Fibroblast of peridontal ligament (primary cell): Measurements from ENCODE around the gene CEP72.
"Not testable (repeated sequence)": the region's sequence is repeated elsewhere in the genome, so short reads cannot be mapped to it uniquely, and the experiment has no call there.

Experiments used
- DNase-seq: peaks from one replicate; pipeline ENCODE4 v3.0.0-alpha.2; 2010; ENCODE audit errors: extremely low read depth

Gene CEP72

DNA sequence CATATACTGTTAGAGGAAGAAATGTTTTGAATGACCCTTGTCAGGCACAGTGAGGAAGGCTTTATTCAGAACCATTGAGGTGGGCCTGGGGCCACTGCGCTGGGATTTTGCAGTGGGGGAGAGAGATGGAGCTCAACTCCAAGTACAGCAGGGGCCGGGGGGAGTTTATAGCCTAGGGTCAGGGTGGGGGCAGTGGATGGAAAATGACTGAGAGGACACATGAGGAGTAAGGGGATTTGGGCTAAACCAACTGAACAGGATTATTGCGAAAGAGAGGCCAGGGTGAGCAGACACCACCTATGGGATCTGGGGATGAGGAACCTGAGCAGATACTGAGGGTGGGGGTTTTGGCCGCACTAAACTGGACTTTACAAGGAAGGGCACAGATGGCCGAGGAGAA is 6.3 kb downstream of the CEP72 start:
- no peak for DNase-seq

DNA sequence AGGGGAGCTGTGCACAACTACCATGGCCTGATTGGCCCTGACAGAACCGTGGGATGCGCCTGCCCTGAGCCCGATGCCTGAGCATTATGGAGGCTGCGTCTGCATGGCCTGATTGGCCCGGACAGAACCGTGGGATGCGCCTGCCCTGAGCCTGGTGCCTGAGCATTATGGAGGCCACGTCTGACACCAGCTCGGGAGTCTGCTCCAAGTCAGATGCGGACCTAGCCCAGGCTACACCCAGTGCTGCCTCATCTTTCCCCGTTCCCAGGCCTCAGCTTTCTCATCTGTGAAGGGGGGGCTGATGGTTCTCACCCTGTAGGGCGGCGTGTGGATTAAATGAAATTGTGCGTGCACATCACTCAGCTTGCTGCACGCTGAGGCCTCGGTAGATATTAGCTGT is 7.3 kb downstream of the CEP72 start:
- DNase-seq: no peak

DNA sequence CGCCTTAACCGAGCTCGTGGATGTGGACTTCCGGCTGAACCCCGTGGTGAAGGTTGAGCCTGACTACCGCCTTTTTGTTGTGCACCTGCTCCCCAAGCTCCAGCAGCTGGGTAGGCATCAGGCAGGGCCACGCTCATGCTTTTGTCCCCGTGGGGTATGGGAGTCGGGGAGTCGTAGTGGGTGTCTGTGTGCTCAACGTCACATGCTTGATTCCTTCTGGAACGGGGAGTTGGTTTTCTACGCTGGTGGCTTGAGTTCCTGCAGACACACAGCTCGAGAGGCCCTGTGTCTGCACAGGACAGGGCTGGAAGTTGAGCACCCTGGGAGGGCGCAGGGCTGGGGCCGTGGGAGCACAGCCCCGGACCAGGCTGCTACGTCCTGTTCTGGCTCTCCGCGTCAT is 8.0 kb downstream of the CEP72 start:
- DNase-seq: no peak

- DNase-seq: no peak
These were observed 8.5 kb downstream of the CEP72 start for GRCh38 chr5:620586-621180.

GRCh38 chr5:621341-621761 is 9.2 kb downstream of the CEP72 start:
- DNase-seq: no peak

- DNase-seq: no peak
These were observed 10.2 kb downstream of the CEP72 start for GRCh38 chr5:622359-622758.

DNA sequence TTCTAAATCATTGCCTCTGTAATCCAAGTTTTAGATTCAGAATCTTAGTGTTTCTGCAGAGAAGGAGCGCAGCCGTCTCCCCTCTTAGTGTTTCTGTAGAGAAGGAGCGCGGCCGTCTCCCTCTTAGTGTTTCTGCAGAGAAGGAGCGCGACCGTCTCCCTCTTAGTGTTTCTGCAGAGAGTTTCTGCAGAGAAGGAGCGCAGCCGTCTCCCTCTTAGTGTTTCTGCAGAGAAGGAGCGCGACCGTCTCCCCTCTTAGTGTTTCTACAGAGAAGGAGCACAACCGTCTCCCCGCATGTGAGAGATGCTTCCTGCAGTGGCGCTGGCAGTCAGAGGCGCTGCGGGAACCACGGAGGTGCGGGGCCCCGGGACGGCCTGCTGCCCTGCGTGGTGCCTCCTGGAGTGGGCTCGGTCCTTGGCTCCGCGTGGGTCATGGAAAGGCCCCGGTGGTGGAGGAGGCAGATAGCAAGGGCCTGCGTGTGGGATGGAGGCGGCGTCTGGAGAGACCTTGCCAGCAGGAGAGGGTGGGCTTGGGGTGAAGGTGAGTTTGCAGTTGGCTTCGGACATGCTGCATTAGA is 10.9 kb downstream of the CEP72 start:
- no peak for DNase-seq

DNA sequence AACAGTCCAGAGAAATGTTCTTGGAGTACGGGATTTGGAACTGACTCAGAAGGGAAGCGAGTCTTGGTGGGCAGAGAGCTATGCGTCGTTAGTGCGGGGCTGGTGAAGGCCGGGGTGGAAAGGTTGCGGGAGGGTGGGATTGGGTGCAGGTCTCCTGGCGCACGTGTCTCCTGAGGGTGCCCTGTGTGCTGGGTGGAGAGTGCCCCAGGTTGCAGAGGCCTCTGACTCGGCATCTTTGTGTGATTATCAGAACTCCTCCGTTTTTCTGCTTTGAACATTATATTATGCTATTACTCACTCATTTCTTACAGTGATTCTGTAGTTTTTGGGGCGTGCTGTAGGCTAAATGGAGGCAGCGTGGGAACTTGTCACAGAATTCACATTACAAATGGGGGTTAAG is 11.4 kb downstream of the CEP72 start:
- no peak for DNase-seq

DNA sequence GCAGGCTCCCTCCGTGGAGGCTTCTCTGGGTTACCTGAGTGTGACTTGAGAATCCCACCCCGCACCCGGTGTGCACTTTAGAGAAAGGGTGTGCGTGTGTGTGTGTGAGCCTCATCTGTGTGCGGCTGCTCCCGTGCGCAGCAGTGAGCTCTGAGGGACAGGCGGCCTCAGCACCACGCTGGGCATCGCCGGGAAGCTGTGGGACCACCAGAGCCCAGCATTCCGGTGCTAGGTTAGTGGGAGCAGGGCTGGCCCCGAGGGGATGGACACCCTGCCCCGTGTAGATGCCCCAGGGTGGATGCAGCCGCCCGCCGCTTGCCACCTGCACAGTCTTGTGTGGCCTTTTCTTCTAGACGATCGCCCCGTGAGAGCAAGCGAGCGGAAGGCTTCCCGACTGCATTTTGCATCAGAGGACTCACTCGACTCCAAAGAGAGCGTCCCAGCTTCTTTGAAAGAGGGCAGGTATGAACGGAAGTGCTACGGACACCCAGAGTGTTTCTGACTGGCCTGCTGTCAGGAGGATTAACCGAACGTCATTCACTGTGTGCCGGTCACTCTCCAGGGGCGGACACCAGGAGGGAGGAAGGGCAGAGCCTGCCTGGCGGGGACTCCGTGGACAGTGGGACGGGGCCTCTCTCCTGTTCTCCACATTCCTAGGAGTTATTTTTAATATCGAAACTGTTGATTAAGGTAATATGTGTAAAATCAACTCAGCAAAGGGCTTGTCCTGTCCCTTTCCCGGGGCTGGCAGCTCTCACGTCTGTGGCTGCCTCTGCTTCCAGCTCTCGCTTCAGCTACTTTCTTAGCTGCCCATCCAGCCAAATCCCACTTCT is 12.2 kb downstream of the CEP72 start:
- DNase-seq: no peak

GRCh38 chr5:624951-625230 is 12.8 kb downstream of the CEP72 start:
- DNase-seq: no peak

- DNase-seq: no peak
These were observed 13.4 kb downstream of the CEP72 start for GRCh38 chr5:625516-625915.

- peak; percentile 63 for DNase-seq
These were observed 14.7 kb downstream of the CEP72 start for GRCh38 chr5:626850-627249.

DNA sequence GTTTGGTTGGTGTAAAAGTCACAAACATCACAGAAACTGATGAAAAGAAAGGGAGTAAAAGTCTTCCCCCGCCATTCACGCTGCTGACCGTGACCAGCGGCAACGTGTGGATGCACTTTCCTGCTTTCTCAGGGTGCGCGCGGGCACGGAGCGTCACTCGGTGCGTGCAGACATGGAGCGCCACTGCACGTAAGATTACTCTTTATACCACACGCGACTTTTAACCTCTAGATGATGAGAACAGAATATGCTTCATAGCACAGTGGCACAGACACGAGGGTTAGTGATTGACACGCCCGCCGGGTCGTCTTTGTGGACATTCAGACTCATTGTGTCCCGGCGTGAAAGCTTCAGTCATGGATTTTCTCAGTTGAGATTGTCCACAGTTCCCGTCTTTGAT is 15.7 kb downstream of the CEP72 start:
- no peak for DNase-seq

DNA sequence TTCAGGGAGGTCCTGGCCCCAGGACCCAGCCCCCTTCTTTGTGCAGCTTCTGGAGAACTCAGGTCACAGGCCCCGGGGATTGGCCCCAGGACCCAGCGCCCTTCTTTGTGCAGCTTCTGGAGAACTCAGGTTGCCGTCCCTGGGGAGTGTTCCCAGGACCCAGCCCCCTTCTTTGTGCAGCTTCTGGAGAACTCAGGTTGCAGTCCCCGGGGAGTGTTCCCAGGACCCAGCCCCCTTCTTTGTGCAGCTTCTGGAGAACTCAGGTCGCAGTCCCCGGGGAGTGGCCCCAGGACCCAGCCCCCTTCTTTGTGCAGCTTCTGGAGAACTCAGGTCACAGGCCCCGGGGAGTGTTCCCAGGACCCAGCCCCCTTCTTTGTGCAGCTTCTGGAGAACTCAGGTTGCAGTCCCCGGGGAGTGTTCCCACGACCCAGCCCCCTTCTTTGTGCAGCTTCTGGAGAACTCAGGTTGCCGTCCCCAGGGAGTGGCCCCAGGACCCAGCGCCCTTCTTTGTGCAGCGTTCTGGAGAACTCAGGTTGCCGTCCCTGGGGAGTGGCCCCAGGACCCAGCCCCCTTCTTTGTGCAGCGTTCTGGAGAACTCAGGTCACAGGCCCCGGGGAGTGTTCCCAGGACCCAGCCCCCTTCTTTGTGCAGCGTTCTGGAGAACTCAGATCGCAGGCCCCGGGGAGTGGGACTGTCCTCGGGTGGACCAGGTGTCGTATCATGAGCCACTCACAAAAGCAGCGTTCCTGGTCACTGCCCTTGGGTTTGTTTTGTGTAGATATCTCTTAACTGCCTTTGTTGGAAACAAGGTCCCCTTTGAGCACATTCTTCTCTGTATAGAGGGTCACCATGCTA is 16.4 kb downstream of the CEP72 start:
- not testable (repeated sequence) for DNase-seq

DNA sequence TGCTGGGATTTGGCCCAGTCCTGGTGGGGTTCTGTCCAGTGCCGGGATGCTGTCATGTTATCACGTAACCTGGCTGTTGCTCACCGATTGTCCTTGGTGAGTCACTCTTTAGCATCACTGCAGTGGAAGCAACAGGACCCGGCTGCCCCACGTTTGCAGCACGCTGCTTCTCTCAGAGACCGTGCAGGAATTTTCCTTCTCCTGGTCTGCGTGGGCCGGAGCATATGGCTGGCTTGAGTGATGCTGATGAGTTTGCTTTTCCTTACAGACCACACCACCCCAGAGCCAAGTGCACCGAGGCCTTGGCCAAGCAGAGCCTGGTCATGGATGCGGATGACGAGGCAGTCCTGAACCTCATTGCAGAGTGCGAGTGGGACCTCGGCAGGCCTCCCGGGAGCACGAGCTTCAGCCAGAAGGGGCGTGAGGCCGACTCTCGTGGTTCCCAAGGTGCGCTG is 21.4 kb downstream of the CEP72 start:
- no peak for DNase-seq

- DNase-seq: no peak
These were observed 22.1 kb downstream of the CEP72 start for GRCh38 chr5:634191-634590.

DNA sequence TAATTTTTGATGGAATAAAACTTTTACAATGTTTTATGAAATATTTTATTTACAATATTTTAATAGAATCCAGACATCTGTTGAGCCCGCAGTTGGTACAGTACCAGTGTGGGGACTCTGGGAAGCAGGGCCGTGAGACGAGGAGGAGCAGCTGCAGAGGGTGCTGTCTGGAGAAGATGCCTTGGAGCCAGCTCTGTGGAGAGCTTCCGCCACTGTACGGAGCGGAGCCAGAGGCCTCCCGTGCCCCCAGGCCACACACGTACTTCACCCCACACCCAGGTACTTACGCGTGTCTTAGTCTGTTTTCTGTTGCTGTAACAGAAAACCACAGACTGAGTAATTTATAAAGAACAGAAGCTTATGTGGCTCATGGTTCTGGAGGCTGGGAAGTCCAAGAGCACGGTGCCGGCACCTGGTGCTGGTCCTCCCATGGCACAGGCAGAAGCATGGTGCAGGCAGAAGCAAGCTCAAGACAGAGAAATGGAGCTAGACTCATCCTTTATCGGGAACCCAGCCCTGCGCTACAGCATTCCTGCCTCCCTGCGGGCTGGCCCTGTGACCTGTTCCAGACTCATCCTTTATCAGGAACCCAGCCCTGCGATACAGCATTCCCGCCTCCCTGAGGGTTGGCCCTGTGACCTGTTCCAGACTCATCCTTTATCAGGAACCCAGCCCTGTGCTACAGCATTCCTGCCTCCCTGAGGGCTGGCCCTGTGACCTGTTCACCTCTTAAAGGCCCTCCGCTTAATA is 23.3 kb downstream of the CEP72 start:
- DNase-seq: no peak

DNA sequence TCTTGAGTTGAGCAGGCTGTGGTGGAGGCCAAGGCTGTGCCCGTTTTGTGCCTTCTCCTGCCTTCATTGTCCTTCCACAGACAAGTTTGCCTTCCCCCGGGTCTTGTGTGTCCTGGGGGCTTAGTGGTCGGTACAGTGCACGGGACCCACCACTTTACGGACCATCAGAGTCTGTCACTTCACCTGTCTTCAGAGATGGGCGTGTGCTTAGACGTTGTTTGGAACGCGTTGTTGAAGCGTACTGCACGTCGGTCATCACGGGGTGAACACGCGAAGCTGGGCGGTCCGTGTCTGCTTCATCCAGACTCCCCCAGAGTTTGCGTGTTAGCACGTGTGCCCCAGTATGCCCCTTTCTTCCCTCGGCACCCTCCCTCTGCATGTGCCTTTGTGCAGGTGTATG is 24.8 kb downstream of the CEP72 start:
- DNase-seq: no peak

- no peak for DNase-seq
These were observed 25.7 kb downstream of the CEP72 start for GRCh38 chr5:637581-638450.

DNA sequence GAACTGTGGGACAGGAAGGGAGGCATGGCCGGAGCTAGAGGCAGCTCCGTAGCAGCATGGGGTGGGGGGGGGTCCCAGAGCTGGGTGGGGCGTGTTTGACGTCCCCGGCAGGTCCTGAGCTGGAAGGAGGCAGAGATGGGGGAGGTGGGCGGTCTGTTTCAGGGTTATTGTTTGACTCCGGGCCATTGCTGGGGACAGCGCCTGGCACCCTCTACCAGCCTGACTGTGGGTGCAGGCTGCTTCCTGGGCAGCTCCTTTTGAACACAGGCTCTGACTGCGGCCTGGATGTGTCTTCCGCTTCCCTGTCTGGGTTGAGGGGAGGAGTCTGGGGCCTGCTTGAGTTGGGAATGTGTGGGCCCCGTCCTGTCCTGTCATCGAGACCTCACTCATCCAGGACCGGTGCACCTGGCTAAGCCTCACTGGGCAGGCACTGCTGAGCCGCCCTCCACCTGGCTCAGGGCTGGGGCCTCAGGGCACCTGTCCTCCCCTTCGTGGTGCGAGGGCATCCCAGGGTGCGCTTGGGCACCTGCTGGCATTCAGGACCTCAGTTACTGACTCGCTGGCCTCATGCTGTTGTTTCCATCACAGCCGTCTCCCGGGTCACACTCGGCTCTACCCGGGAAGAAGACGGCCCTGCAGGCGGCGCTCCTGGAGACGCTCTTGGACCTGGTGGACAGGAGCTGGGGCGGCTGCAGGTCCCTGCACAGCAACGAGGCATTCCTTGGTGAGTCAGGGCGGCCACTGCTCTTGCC is 26.5 kb downstream of the CEP72 start:
- DNase-seq: no peak
